K562 (cell line): ENCODE data around the gene DNAAF9. TPM values are rescaled to one million over a fixed set of nuclear protein-coding genes. Genes with fewer than 3 reads are reported as not detected.

Source experiments
- ARHGAP35 ChIP-seq: fragments of 450-650 bp; IDR thresholded peaks from 2 replicates; pipeline ENCODE4 v1.6.1; 2018; ENCODE audit not compliant: partially characterized antibody
- ESRRA ChIP-seq: fragments of 450-650 bp; IDR thresholded peaks from 2 replicates; pipeline ENCODE4 v1.6.1; 2014; ENCODE audit warnings: low read depth, mild to moderate bottlenecking, moderate library complexity, borderline replicate concordance
- EWSR1 ChIP-seq: fragments of 450-650 bp; IDR thresholded peaks from 2 replicates; pipeline ENCODE4 v1.6.1; 2018; ENCODE audit warnings: borderline replicate concordance, mild to moderate bottlenecking, low read depth, moderate library complexity; ENCODE audit not compliant: partially characterized antibody
- FOXK2 ChIP-seq, 2 experiments: fragments of 450-650 bp; IDR thresholded peaks in 1 of 2; conservative IDR thresholded peaks in 1 of 2; 2 replicates each; pipeline ENCODE4 v1.6.1; 2016; ENCODE audit warnings: low read depth in 2 of 2, mild to moderate bottlenecking in 1 of 2
- HNRNPH1 ChIP-seq: fragments of 200-400 bp; formaldehyde crosslinking; optimal IDR thresholded peaks from 2 replicates; pipeline ENCODE3; 2017; ENCODE audit warnings: low read depth, mild to moderate bottlenecking, low read length, moderate library complexity
- HNRNPLL ChIP-seq: fragments of 200-400 bp; formaldehyde crosslinking; IDR thresholded peaks from 2 replicates; pipeline ENCODE4 v1.6.1; 2017; ENCODE audit warnings: low read length, low read depth, mild to moderate bottlenecking; ENCODE audit not compliant: poor library complexity, severe bottlenecking
- ILK ChIP-seq: fragments of 450-650 bp; IDR thresholded peaks from 2 replicates; pipeline ENCODE4 v1.6.1; 2016; ENCODE audit warnings: missing genetic modification characterization, low read depth, mild to moderate bottlenecking, missing compliant biosample characterization, moderate library complexity, borderline replicate concordance
- JUN ChIP-seq, 2 experiments: sonication (generic) in 1 of 2; formaldehyde crosslinking in 1 of 2; IDR thresholded peaks; 2 replicates each; pipeline versions ENCODE4 v1.6.1 to v1.8.0; 2012 to 2022; ENCODE audit warnings: borderline replicate concordance in 2 of 2, mild to moderate bottlenecking in 2 of 2, improper control_type of control experiment in 1 of 2, low read depth in 1 of 2, low read length in 1 of 2, missing genetic modification reagents in 1 of 2
- NBN ChIP-seq: fragments of 450-650 bp; IDR thresholded peaks from 2 replicates; pipeline ENCODE4 v1.6.1; 2016; ENCODE audit warnings: low read depth, mild to moderate bottlenecking
- SIX5 ChIP-seq, 2 experiments: IDR thresholded peaks; 2 replicates each; pipeline ENCODE4 v1.6.1; 2011; ENCODE audit warnings: low read length in 2 of 2, borderline replicate concordance in 1 of 2, low read depth in 1 of 2, mild to moderate bottlenecking in 1 of 2, moderate library complexity in 1 of 2; ENCODE audit not compliant: insufficient read depth in 1 of 2
- SMAD2 ChIP-seq: fragments of 150-350 bp; IDR thresholded peaks from 2 replicates; pipeline ENCODE4 v1.6.1; 2014; ENCODE audit warnings: low read depth, mild to moderate bottlenecking, low read length
- TFAM ChIP-seq: fragments of 250-450 bp; sonication (Bioruptor Pico); conservative IDR thresholded peaks from 2 replicates; pipeline ENCODE4 v1.5.0; 2021; ENCODE audit warnings: mild to moderate bottlenecking, moderate library complexity
- ZBTB17 ChIP-seq: fragments of 450-650 bp; formaldehyde crosslinking; IDR thresholded peaks from 2 replicates; pipeline ENCODE4 v1.4.0; 2020; ENCODE audit warnings: mild to moderate bottlenecking
- ZKSCAN1 ChIP-seq: fragments of 150-350 bp; IDR thresholded peaks from 2 replicates; pipeline ENCODE4 v1.6.1; 2016; ENCODE audit warnings: low read depth, low read length
- ZNF699 ChIP-seq: fragments of 250-450 bp; sonication (Bioruptor Pico); IDR thresholded peaks from 2 replicates; pipeline ENCODE4 v1.8.0; 2021; ENCODE audit warnings: mild to moderate bottlenecking, moderate library complexity; ENCODE audit not compliant: insufficient replicate concordance
- ZNF766 ChIP-seq: fragments of 200-800 bp; sonication (Bioruptor generic); conservative IDR thresholded peaks from 2 replicates; pipeline ENCODE4 v1.6.1; 2016; ENCODE audit warnings: missing genetic modification characterization, missing compliant biosample characterization
- polyA plus RNA-seq, 8 experiments: library from polyadenylated mRNA; depleted of rRNA in 4 of 8; stranded (reverse) in 5 of 8; unstranded in 3 of 8; fragments of >200 nt; fragmentation: Nextera tagmentation in 2 of 8; fragmentation: Illumina TruSeq in 1 of 8; extraction: Ambion mirVana in 2 of 8; extraction: Trizol in 1 of 8; gene quantifications; 2 replicates each; pipeline versions ENCODE4 v1.2.1 to v1.2.3, GENCODE V29; 2011 to 2014; ENCODE audit warnings: inconsistent platforms in 1 of 8, missing spikeins in 1 of 8
- total RNA-seq, 7 experiments: library from RNA; depleted of rRNA in 6 of 7; stranded (reverse); fragments of >200 nt in 6 of 7; fragmentation: Illumina TruSeq in 2 of 7; extraction: Trizol in 2 of 7; gene quantifications; 2 replicates each; pipeline versions ENCODE4 v1.2.1 to v1.2.3, GENCODE V29; 2011 to 2021; ENCODE audit warnings: low replicate concordance in 1 of 7
- TF ChIP-seq, protein P1 (sequence below): fragments of 450-650 bp; formaldehyde crosslinking; IDR thresholded peaks from 2 replicates; pipeline ENCODE4 v1.4.0; 2020; ENCODE audit warnings: mild to moderate bottlenecking, moderate library complexity
- TF ChIP-seq, protein P2 (sequence below): sonication (generic); formaldehyde crosslinking; IDR thresholded peaks from 2 replicates; pipeline ENCODE4 v1.8.0; 2022; ENCODE audit warnings: missing genetic modification reagents, mild to moderate bottlenecking, borderline replicate concordance
- TF ChIP-seq, protein P3 (sequence below): sonication (generic); formaldehyde crosslinking; IDR thresholded peaks from 2 replicates; pipeline ENCODE4 v1.4.0; 2020; ENCODE audit warnings: mild to moderate bottlenecking, missing genetic modification reagents
- TF ChIP-seq, protein P4 (sequence below): fragments of 450-650 bp; IDR thresholded peaks from 2 replicates; pipeline ENCODE4 v1.6.1; 2017; ENCODE audit warnings: antibody characterized with exemption

DNAAF9 gene
- total and polyA plus RNA-seq, 9 of the 15 experiments (the other 6 are each of a cell fraction or from before 2014, with no cell fraction given) = 0.42 to 2.9 (median 1.9) TPM

DNA sequence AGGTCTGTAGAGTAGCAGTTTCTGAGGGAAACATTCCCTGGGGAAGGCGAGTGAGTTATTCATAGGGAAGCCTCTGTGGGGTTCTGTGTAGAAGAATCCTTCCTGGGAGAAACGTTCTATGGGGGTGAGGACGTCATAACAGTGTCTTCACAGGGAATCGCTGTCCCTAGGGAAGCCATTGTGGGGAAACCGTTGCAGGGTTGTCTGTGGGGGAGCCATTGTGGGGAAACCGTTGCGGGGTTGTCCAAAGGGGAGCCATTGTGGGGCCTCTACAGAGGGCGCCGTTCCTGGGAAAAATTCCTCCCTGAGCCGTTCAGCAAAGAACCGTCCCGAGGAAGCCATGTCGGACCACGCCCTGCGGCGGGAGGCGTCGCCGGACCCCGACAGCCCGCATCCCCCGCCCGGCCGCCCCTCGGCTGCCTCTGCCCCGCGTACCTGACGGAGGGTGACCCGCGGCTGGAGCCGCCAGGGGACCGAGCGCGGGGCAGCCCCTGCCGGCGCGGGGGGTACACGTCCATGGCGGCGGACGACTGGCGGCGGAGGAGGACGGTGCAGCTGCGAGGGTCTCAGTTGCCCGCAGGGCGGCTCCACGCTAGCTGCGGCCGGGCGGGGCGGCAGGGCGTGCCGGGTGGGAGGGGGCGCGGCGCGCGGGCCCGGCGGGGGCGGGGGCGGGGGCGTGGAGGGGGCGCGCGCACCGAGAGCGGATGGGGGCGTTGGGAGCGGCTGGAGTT lies at the start of gene DNAAF9 (continued):
- TF ChIP-seq, protein P1, sequence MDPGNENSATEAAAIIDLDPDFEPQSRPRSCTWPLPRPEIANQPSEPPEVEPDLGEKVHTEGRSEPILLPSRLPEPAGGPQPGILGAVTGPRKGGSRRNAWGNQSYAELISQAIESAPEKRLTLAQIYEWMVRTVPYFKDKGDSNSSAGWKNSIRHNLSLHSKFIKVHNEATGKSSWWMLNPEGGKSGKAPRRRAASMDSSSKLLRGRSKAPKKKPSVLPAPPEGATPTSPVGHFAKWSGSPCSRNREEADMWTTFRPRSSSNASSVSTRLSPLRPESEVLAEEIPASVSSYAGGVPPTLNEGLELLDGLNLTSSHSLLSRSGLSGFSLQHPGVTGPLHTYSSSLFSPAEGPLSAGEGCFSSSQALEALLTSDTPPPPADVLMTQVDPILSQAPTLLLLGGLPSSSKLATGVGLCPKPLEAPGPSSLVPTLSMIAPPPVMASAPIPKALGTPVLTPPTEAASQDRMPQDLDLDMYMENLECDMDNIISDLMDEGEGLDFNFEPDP (CRISPR knock-in tag) = no peak
- TF ChIP-seq ESRRA (no peak), ZBTB17 (CRISPR knock-in tag) (peak; percentile 45; the same call in 1 of the 2 replicates), ZKSCAN1 (no peak), ZNF766 (peak; percentile 57), HNRNPH1 (no peak), FOXK2 (conservative IDR thresholded peaks at IDR 0.05 in 1 of 2, IDR thresholded peaks at IDR 0.05 in 1 of 2; ENCODE audit: low read depth in 2 of 2) (no peak), EWSR1 (no peak), TFAM (CRISPR knock-in tag) (no peak), NBN (no peak), ZNF699 (CRISPR knock-in tag) (no peak), JUN (IDR thresholded peaks at IDR 0.05; ENCODE audit: borderline replicate concordance, low read depth, low read length) (no peak), JUN (CRISPR knock-in tag; IDR thresholded peaks at IDR 0.05; ENCODE audit: borderline replicate concordance) (0 out of 2 replicates have a peak, but pooled peaks have one; percentile 6), ARHGAP35 (no peak), SMAD2 (no peak), HNRNPLL (no peak), ILK (no peak), SIX5 (IDR thresholded peaks at IDR 0.05; ENCODE audit: borderline replicate concordance in 1 of 2, insufficient read depth in 1 of 2, low read depth in 1 of 2, low read length in 2 of 2) (no peak)
- TF ChIP-seq, protein P2, sequence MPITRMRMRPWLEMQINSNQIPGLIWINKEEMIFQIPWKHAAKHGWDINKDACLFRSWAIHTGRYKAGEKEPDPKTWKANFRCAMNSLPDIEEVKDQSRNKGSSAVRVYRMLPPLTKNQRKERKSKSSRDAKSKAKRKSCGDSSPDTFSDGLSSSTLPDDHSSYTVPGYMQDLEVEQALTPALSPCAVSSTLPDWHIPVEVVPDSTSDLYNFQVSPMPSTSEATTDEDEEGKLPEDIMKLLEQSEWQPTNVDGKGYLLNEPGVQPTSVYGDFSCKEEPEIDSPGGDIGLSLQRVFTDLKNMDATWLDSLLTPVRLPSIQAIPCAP = no peak
- TF ChIP-seq, protein P3, sequence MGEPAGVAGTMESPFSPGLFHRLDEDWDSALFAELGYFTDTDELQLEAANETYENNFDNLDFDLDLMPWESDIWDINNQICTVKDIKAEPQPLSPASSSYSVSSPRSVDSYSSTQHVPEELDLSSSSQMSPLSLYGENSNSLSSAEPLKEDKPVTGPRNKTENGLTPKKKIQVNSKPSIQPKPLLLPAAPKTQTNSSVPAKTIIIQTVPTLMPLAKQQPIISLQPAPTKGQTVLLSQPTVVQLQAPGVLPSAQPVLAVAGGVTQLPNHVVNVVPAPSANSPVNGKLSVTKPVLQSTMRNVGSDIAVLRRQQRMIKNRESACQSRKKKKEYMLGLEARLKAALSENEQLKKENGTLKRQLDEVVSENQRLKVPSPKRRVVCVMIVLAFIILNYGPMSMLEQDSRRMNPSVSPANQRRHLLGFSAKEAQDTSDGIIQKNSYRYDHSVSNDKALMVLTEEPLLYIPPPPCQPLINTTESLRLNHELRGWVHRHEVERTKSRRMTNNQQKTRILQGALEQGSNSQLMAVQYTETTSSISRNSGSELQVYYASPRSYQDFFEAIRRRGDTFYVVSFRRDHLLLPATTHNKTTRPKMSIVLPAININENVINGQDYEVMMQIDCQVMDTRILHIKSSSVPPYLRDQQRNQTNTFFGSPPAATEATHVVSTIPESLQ (CRISPR knock-in tag) = no peak
- TF ChIP-seq, protein P4, sequence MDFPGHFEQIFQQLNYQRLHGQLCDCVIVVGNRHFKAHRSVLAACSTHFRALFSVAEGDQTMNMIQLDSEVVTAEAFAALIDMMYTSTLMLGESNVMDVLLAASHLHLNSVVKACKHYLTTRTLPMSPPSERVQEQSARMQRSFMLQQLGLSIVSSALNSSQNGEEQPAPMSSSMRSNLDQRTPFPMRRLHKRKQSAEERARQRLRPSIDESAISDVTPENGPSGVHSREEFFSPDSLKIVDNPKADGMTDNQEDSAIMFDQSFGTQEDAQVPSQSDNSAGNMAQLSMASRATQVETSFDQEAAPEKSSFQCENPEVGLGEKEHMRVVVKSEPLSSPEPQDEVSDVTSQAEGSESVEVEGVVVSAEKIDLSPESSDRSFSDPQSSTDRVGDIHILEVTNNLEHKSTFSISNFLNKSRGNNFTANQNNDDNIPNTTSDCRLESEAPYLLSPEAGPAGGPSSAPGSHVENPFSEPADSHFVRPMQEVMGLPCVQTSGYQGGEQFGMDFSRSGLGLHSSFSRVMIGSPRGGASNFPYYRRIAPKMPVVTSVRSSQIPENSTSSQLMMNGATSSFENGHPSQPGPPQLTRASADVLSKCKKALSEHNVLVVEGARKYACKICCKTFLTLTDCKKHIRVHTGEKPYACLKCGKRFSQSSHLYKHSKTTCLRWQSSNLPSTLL = no peak
